AG10803 (cell line): ENCODE data around the gene GATAD2B.

Experiments
- DNase-seq: peaks from one replicate; pipeline ENCODE4 v3.0.0; 2010; ENCODE audit warnings: low read depth
- H3K4me3 ChIP-seq: 2 replicates; pipeline ENCODE4 v1.5.1; 2011; ENCODE audit warnings: mild to moderate bottlenecking, low read length, control low read depth
- TF ChIP-seq, protein P1 (sequence below): conservative IDR thresholded peaks from 2 replicates; pipeline ENCODE4 v1.5.1; 2011; ENCODE audit warnings: mild to moderate bottlenecking, low read length, control low read depth, inconsistent platforms

Gene GATAD2B

DNA sequence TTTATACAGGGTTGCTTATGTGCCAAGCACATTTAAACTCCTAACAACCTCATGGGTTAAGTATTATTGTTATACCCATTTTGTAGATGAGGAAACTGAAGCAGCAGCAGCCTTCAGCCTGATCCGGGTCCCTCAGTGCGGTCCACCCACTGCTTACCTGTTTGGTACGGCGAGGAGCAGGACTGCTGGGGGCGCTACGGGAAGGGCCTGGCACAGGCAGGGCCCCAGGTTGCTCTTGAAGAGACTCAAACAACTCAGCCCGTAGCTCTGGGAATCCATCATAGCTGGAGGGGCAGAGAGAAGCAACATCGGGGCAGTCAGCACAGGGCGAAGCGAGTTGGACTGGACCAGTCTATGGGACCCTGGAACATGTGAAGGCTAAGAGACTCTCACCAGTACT is 14.6 kb upstream of the GATAD2B start:
- DNase-seq = no peak
- H3K4me3 ChIP-seq = no peak overlapping the region
- TF ChIP-seq, protein P1, sequence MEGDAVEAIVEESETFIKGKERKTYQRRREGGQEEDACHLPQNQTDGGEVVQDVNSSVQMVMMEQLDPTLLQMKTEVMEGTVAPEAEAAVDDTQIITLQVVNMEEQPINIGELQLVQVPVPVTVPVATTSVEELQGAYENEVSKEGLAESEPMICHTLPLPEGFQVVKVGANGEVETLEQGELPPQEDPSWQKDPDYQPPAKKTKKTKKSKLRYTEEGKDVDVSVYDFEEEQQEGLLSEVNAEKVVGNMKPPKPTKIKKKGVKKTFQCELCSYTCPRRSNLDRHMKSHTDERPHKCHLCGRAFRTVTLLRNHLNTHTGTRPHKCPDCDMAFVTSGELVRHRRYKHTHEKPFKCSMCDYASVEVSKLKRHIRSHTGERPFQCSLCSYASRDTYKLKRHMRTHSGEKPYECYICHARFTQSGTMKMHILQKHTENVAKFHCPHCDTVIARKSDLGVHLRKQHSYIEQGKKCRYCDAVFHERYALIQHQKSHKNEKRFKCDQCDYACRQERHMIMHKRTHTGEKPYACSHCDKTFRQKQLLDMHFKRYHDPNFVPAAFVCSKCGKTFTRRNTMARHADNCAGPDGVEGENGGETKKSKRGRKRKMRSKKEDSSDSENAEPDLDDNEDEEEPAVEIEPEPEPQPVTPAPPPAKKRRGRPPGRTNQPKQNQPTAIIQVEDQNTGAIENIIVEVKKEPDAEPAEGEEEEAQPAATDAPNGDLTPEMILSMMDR = no peak

DNA sequence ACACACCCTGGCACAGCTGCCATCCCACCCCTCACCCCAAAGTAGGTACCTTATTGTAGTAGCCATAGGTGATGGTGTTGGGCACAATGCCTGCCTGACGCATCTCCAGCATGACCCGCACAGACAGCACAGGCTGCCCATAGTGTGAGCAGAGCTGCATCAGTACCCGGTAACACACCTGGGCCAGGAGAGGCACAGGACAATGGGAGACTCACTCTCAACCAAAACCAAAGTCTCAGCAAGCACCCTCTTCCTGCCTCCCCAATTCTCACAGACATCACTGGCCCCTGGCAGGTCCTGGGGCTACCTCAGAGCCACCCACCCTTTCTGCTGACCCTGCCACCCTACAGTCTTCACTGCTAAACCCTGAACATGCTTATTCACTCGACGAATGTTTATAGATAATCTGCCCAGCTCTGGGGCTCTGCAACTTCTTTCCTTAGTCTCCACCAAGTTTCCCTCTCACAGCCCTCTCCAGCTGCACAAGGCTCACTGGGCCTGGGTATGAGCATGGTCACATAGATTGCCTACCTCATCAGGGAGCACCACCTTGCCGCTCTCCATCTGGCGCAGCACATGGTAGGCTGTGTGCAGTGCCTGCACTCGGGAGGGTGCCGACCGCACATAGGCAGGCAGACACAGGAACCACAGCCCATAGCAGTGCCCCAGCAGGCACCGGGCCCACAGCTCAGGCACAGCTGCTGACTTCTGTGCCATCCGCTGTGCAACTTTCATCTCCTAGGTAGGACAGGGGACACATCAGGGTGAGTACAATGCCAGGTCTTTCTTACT is 13.4 kb upstream of the GATAD2B start:
- H3K4me3 ChIP-seq = no peak overlapping the region

GRCh38 chr1:153934746-153935145 is 12.0 kb upstream of the GATAD2B start:
- no peak for DNase-seq
- TF ChIP-seq, protein P1 = no peak
- no peak overlapping the region for H3K4me3 ChIP-seq

More for the DNA sequence above, 13.4 kb upstream of the GATAD2B start:
- no peak for DNase-seq
- TF ChIP-seq, protein P1 = no peak

DNA sequence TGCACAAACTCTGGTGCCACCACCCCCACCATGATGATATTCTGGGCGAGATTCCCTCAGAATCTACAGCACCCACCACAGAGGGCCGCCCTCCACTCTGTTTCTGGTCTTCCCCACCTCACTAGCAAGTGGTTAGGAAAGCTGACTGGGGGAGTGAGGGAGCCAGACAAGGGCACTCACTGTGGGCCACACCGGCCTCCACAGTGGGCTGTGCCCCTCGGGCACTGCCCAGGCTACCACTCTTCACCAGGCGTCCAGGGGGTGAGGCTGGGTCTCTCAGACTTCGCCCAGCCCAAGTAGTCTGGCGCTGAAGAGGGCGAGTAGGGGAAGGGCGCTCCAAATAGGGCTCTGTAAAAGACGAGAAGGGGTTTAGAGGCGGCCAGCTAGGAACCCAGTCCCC is 11.2 kb upstream of the GATAD2B start:
- TF ChIP-seq, protein P1 = no peak
- H3K4me3 ChIP-seq = no peak overlapping the region
- no peak for DNase-seq

GRCh38 chr1:153933430-153933829 is 10.7 kb upstream of the GATAD2B start:
- H3K4me3 ChIP-seq = no peak overlapping the region
- no peak for DNase-seq
- TF ChIP-seq, protein P1 = no peak

DNA sequence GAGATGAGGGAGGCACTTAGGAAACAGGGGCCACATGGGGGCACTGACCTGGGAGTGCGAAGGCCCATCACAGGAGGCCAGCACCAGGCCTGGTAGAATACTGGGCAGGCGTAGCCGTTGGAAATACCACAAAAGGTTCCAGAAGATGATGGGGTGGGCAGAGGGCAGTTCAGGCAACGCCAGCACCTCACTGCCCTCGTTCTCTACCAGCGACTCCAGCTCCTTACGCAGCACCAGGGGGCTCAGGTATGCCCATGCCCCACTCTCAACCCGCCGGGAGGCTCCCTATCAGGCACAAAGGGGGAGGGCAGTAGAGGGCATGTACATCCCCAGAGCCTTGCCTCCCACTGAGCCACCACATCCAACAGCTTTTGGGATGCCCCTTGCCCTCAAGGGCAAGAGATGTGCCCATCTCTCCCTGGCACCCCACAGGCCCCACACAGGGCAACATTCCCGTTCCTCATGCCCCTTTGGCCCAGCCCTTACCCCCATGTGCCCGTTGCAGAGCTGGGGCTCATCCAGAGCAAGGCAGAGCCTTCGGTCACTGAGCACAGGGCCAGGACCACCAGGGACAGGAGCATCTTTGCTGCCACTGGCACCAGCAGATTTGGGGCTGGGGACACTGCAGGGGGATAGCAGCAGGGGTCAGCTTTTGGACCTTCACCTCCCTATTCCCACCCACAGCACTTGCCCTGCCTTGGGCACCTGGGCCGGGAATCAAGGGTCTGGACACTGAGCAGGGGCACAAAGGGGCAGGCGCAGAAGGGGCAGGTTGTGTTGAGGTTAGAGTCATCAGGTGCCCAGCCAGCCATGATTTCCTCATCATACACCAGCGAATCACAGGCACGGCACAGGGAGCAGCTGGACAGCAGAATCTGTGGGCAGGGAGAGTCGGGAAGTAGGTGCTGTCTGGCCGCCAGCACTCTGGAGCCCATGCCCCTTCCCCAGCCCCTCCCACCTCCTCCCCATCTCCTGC is 9.7 kb upstream of the GATAD2B start:
- TF ChIP-seq, protein P1 = no peak
- H3K4me3 ChIP-seq = no peak overlapping the region
- DNase-seq = no peak
